HG02938 (cell line): ENCODE measurements around the gene ZNRF3.

ENCODE experiments used
- ATAC-seq: cut with Tn5 transposase; IDR thresholded peaks from one replicate; pipeline ENCODE4 v1.9.1; 2021; ENCODE audit warnings: mild to moderate bottlenecking, moderate library complexity; ENCODE audit not compliant: unreplicated experiment

Gene ZNRF3

GRCh38 chr22:29055192-29055830, 171.9 kb downstream of the ZNRF3 start:
- ATAC-seq = no peak

GRCh38 chr22:29056472-29056871, 173.1 kb downstream of the ZNRF3 start:
- ATAC-seq = no peak

GRCh38 chr22:29060251-29060869, 177.0 kb downstream of the ZNRF3 start:
- ATAC-seq = no peak

DNA sequence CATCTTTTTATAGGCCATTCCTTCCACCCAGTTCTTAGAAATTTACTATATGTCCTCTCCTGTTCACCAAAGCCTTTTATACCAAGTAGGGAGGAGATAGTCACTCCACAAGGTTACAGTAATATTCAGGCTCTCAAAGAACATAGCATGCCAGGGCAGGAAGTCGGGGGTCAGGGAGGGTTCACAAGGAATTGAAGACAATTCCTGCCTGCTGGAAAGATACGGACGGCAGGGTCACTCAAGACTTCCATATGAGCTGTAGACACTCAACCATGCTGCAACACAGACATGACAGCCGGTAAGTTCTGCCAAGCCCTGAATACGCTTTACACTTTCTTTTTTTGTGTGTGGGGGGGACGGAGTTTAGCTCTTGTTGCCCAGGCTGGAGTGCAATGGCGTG, 177.6 kb downstream of the ZNRF3 start:
- ATAC-seq = no peak

GRCh38 chr22:29061773-29062172, 178.4 kb downstream of the ZNRF3 start, which contains the start of gene C22orf31:
Gene C22orf31, minus strand, starts transcription at chr22:29061831. Its CDS starts 39 bp downstream, at chr22:29061792.
- no peak for ATAC-seq

DNA sequence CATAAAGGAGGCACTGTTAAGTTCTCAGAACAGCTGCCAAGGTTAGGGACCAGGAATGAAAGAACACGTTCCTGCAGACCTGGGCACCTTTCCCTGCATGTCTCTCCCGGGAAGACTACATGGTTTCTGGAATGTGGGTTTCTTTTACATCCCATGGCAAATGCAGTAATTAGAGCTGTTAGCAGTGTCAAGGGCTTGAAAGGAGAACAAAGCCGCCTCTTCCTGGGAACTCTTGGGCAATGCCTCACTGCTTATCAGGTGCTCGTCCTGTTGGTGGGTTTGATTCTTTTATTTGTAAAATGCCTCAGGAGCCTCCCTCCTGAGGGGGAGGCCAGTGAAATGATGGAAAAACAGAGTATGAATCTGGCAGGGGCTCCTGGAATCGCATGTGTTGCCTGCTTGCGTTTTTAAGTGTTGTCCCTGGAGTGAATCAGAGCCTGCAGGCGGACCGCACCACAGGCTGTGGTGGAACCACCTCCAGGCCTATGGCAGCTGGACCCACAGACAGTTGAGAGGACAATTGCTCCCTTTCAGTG, 179.0 kb downstream of the ZNRF3 start:
- no peak for ATAC-seq

- no peak for ATAC-seq
Observed at GRCh38 chr22:29065468-29066190, 182.3 kb downstream of the ZNRF3 start.

GRCh38 chr22:29069463-29069862, 186.1 kb downstream of the ZNRF3 start:
- ATAC-seq = no peak

GRCh38 chr22:29070490-29070889, 187.1 kb downstream of the ZNRF3 start:
- no peak for ATAC-seq

DNA sequence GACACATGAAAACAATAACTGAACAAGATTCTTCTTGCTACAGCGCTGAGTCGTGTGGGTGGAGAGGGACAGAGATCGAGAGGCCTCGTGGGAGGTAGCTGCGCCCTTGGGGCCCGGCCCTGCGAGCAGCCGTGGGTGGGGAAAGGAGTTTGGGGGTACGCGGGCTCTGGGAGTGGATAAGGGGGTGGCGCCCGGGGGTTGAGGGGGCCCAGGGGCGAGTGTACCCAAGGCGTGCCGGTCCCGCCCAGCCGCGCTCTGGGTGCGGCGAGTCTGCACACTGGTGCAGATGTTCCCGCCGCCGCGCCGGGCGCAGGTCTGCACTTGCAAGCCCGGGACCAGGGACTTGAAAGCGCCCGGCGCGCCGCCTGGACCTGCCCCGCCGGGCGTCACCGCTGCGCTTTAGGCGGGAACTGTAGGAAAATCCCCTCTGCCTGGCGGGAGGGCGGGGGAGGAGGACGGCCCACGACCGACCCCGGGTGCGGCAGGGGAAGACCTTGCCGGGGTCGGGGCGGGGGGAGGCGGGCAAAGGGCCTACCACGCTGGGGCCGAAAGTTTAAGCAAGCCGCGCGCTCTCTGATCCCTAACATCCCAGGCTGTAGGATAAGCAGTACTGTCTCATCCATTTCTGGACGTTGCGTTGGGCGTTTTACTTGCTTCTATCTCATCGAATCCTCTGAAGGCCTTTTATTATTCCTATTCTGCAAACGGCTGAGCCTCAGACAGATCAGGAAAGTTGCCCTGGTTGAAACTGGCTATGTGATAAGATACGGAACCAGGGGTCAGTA, 188.1 kb downstream of the ZNRF3 start:
- no peak for ATAC-seq

GRCh38 chr22:29072193-29072978, 189.0 kb downstream of the ZNRF3 start:
- ATAC-seq = peak; percentile 79

DNA sequence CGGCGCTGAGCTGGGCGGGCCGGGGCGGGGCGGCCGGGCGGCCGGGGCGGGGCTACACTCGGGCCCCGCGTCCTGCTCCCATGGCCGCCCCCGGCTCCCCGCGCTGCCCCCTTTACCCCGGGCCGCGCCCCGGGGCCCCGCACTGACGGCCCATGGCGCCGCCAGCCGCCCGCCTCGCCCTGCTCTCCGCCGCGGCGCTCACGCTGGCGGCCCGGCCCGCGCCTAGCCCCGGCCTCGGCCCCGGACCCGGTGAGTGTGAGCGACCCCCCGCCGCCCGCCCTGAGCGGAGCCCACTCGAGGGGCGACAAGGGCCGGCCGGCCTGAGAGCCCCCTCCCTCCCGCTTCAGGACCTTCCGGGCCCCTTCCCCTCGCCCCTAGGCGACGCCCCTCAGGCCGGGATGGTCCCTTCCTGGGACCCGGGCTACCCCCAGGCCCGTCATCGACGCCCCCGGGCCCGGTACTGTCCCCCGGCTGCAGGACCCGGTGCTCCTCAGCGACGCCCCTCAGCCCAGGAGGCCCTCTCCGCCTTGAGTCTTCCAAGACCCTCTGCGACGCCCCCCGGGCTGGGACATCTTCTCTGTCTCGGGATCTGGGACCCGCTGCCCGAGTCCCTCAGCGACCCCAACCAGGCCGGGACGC, 189.7 kb downstream of the ZNRF3 start, which contains the start of gene KREMEN1:
Gene KREMEN1, plus strand, starts transcription at position 57 of the 639 bp plus-strand sequence. Its CDS starts 96 bp downstream, at position 153.
- ATAC-seq = no peak

- ATAC-seq = no peak
Observed at GRCh38 chr22:29073618-29074275, 190.4 kb downstream of the ZNRF3 start.

DNA sequence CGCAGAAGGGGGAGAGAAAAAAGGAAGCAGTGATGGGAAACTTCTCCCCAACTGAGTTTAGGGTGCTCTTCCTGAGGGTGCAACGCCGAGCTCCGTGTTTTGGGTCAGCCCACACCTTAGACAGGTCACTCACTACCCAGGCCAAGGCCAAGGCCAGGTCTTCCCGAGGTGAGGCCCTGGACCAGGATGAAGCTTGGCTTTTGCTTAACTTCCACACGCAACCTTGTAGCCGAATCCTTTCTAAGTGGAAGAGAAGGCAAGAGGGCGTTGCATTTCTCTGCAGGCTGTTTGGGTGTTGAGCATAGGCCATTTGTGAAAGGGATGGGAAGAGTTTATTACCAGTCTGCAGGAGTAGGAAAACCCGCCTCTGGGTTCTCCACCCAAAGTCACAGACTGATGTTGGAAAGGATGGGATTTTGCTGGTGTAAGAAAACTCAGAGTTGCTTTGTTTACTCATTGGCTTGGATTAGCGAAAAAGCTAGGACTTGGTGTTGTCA, 191.0 kb downstream of the ZNRF3 start:
- ATAC-seq = no peak

DNA sequence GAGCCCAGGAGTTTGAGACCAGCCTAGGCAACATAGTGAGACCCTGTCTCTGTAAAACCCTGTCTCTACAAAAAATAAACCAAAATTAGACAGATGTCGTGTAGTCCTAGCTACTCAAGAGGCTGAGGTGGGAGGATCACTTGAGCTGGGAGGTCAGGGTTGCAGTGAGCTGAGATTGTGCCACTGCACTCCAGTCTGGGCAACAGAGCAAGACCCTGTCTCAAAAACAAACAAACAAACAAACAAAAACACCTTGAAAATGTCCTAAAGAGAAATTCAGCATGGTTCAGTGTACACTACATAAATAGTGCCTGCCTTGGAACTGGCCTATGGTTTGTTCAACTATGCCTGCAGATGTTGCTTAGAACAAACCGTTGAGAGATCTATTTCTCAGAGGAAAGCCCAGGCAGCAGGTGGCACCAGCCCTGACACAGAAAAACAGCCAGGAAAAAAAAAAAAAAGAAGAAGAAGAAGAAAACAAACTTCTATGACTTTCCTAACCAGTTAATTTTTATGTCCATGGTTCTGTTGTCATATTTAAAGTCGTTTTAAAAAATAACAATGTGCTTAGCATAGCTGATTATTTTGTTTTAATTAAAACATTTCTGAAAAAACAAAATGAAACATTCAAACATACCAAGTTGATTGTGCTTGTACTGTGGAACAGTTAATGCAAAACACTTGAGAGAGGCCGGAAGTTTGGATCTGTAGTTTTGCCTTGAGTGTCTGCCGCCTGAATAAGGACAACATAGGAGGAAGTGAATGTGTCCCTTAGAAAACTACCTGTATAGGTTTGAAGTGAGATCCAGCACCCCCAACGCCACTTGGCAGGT, 194.9 kb downstream of the ZNRF3 start:
- ATAC-seq = no peak

DNA sequence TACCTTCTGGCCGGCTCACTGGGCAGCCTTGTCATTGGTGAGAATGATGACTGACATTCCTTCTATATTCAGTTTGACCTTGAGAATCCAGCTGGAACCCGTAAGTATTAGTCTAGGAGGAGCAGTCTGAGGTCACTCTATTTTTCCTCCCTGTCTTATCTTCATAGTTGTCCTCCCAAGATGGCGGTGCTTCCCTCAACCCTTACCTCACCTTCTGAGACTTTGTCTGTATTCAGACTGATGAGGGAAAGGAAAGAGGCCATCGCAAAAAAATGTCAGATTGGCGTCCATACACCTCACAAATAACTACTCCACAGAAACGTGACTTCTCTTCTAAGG, 195.5 kb downstream of the ZNRF3 start:
- ATAC-seq = no peak

- no peak for ATAC-seq
Observed at GRCh38 chr22:29079218-29079901, 196.0 kb downstream of the ZNRF3 start.
